GM19324 (cell line): ENCODE measurements around the gene PTPRF.
"Not testable (repeated sequence)": the region's sequence is repeated elsewhere in the genome, so short reads cannot be mapped to it uniquely, and the experiment has no call there.

Source experiments
- ATAC-seq: cut with Tn5 transposase; IDR thresholded peaks from one replicate; pipeline ENCODE4 v1.9.1; 2021; ENCODE audit warnings: mild to moderate bottlenecking, moderate library complexity; ENCODE audit not compliant: unreplicated experiment, low FRiP score

Gene PTPRF

GRCh38 chr1:43530483-43531106, at the start of gene PTPRF:
Gene PTPRF, plus strand, starts transcription at chr1:43530883. Its CDS starts 14,193 bp downstream, at chr1:43545076.
- no peak for ATAC-seq

DNA sequence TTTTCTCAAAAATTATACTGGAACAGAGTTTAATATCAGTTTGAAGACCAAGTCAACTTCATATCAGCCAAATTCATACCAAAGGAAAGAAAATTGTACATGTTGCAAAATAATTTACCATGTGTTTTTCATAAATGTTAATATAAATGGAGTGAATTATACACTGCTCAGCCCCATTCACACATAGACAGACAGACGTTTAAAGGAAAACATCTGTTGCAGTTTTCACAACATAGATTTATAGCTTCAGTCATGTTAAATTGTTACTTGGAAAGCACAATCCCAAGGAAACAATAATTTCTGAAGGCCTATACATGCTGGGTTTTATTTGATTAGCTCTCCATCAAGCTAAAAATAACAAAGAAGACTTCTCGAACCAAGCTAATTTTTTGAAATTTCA, 49.2 kb upstream of the PTPRF start:
- no peak for ATAC-seq

GRCh38 chr1:43482215-43482614, 48.5 kb upstream of the PTPRF start:
- no peak for ATAC-seq

DNA sequence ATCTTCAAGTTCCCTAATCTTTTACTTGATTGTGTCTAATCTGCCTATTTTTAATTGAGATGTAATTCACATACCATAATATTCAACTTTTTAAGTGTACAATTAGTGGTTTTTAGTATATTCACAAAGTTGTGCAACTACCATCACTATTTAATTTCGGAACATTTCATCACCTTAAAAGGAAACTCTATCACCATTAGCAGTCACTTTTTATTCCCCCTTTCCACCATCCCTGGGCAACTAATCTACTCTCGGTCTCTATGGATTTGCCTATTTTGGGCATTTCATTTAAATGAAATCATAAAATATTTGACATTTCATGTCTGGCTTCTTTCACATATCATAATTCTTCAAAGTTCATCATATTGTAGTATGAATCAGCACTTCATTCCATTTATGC, 46.3 kb upstream of the PTPRF start:
- ATAC-seq = no peak

- ATAC-seq = no peak
Measured at GRCh38 chr1:43488165-43488564, 42.5 kb upstream of the PTPRF start.

GRCh38 chr1:43491061-43491460, 39.6 kb upstream of the PTPRF start:
- ATAC-seq = no peak

DNA sequence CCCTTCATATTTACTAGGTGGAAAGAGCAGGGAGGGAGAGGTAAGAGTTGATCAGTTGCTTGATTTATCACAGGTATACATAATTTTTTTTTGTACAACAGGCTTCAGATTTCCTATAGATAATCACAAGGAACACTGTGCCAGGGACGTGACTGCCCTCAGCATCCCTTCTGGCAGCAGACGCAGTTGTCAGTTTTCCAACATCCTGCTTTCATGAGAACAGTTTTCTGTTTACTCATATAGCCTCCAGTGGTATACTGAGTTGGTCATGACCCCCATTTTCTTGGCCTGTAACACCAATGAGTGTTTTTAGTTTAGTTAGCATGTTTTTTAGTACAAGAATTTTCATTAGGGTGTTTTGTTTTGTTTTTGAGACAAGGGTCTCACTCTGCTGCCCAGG, 37.9 kb upstream of the PTPRF start:
- no peak for ATAC-seq

DNA sequence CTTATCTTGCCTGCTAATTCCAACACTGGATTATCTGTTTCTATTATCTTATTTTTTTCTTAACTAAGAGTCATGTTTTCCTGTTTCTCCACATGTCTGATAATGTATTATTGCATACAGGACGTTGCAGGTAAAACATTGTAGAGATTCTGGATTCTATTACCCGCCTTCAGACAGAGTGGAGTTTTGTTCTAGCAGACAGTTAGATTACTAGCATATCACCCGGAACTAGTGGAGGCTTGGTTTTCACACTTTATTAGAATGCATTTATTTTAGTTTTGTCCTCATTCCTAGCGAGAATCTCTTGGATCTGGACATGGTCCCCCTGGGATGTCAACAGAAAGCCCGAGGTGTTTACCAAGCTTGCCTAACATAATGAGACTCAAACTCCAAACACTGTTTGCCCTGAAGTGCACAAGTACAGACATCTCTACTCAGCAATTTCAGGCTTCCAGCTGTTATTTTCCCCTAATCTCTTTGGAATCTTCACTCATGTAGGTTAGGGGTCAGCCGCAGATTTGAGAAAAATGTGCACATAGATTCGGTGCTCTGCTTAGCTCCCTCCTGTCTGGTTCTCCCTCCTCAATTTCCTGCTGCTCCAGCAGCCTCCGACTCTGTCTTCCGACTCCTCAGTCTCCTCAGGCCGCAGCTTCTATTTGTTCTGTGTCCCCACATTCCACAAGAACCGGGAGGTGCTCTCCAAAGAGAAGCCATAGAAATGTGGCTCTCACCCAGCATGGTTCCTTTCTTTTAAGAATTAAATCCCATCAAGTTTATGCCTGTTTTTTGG, 36.8 kb upstream of the PTPRF start:
- no peak for ATAC-seq

DNA sequence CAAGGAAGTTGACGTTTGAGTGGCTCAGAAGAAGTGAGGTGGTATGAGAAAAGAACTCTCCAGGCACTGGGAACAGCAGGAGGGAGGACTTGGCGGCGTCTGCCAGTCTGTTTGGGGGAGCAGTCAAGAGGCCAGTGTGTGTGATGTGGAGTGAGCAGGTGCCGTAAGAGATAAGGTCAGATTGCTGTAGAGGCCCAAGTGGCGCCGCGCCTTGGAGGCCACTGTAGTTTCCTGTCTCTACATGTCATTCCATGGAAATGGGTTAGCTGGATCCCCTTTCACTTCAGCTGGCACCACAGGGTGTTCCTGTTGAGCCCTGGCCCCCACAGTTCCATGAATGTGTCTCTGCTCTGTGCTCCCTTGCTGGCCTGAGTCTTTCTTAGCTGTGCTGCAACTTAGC, 35.5 kb upstream of the PTPRF start:
- ATAC-seq = no peak

DNA sequence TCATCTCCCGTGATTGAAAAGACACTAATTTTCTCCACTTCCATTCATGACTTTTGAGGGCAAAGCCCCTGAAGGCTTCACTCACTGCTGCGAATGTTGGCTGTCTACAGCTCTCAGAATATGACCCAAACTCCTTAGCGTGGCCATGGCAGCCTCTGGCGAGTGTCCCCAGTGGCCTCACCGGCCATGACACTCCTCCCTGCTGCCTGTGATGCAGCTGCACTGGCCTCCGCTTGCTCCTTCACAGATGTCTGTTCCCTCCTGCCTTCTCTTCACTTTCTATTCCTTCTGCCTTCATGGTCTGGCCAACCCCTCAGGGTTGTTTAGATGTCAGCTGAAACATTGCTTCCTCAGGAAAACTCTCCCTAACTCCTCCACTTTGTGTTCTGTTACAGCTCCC, 30.8 kb upstream of the PTPRF start:
- ATAC-seq = no peak

DNA sequence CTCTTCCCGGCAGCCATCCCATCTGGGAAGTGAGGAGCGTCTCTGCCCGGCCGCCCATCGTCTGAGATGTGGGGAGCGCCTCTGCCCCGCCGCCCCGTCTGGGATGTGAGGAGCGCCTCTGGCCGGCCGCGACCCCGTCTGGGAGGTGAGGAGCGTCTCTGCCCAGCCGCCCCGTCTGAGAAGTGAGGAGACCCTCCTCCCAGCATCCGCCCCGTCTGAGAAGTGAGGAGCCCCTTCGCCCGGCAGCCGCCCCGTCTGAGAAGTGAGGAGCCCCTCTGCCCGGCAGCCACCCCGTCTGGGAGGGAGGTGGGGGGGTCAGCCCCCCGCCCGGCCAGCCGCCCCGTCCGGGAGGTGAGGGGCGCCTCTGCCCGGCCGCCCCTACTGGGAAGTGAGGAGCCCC, 28.9 kb upstream of the PTPRF start:
- not testable (repeated sequence) for ATAC-seq

- no peak for ATAC-seq
Measured at GRCh38 chr1:43503534-43503933, 27.1 kb upstream of the PTPRF start.

- no peak for ATAC-seq
Measured at GRCh38 chr1:43505077-43505780, 25.5 kb upstream of the PTPRF start.

DNA sequence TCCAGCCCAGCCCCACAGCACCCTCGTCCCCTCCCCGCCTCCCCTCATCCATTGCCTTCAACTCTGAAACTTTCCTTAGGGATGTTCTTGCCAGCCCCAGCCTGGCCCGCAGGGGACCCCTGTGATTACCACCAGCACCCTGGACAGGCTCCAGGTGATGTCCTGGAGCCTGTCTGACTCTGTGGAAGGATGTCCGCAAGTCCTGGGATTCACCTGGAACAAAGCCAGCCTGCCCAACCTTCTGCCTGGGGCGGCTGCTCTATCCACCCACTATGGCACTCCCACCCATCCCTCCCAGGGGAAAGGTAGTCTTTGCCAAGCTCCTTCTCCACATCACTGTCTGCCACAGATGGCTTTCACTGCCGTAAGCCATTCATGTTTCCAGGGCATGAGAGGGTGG, 24.4 kb upstream of the PTPRF start:
- ATAC-seq = no peak

- no peak for ATAC-seq
Measured at GRCh38 chr1:43507296-43508295, 23.1 kb upstream of the PTPRF start.

- ATAC-seq = no peak
Measured at GRCh38 chr1:43509007-43509739, 21.5 kb upstream of the PTPRF start.

GRCh38 chr1:43509740-43510375, 20.8 kb upstream of the PTPRF start:
- no peak for ATAC-seq

GRCh38 chr1:43510621-43511020, 20.1 kb upstream of the PTPRF start:
- ATAC-seq = no peak

GRCh38 chr1:43511394-43511793, 19.3 kb upstream of the PTPRF start:
- ATAC-seq = no peak
